Nephron progenitor cell (in vitro differentiated cells): ENCODE data around the gene ZNF317.

Source experiments
- DNase-seq: peaks from one replicate; pipeline ENCODE4 v3.0.0; 2021
- H3K27ac Mint-ChIP-seq: 2 replicates; pipeline ENCODE4 v1.8.0; 2021; ENCODE audit warnings: mild to moderate bottlenecking, moderate library complexity, mixed read lengths
- H3K27me3 Mint-ChIP-seq: 2 replicates; pipeline ENCODE4 v1.8.0; 2021; ENCODE audit warnings: mild to moderate bottlenecking, low read depth, mixed read lengths; ENCODE audit not compliant: poor library complexity
- H3K36me3 Mint-ChIP-seq: 2 replicates; pipeline ENCODE4 v1.8.0; 2021; ENCODE audit warnings: low read depth, mixed read lengths
- H3K4me1 Mint-ChIP-seq: 2 replicates; pipeline ENCODE4 v1.8.0; 2021; ENCODE audit warnings: mixed read lengths
- H3K4me3 Mint-ChIP-seq: 2 replicates; pipeline ENCODE4 v1.8.0; 2021; ENCODE audit warnings: mild to moderate bottlenecking, moderate library complexity, mixed read lengths
- H3K9me3 Mint-ChIP-seq: 2 replicates; pipeline ENCODE4 v1.8.0; 2021; ENCODE audit warnings: mild to moderate bottlenecking, moderate library complexity, mixed read lengths
- CTCF ChIP-seq: fragments of 200-600 bp; sonication (generic); IDR thresholded peaks from 2 replicates; pipeline ENCODE4 v1.5.0; 2021; ENCODE audit warnings: antibody characterized with exemption

Gene ZNF317

DNA sequence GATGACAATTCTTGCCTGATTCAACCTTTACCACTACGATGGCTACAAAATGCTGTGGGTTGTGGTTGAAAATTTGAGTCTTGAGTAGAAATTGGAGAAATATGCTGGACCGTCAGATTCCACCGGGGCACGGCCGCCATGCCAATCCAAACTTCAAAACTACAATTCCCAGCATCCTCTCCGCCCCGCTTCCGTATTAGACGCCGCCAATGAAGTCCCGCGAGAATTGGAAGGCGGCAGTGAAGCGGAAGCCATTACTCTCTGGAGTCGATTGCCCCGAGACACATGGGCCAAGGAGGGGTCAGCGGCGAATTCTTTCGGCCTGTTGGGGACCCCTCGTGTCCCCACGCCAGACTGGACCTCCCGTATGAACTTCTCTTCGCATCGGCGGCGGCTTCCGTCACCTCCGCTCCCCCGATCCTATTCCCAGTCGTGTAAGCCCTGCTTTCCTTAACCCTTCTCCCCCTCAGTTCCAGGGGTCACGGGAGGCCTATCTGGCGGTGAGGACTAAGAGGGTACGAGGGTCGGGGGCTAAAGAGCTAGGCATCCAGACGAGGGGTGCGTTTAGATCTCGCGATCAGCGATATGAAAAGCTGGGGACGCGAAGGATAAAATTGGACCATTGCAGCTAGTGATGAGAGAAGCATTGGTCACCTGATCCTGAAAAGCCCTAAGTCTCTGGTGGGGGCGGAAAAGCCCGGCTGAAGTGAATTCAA, at the start of gene ZNF317:
TSS of gene ZNF317 (plus strand) at position 239 of the 716 bp plus-strand sequence. CDS start 15,620 bp downstream, outside the sequence.
- H3K9me3 Mint-ChIP-seq, result peaks cover 60% of the 10 kb centered on the region
- peak within 1 kb of the TSS; percentile 99 for H3K4me3 Mint-ChIP-seq
- peaks cover 8% of the 10 kb centered on the region for H3K27me3 Mint-ChIP-seq
- peak within 1 kb of the TSS; percentile 99 for H3K27ac Mint-ChIP-seq
- TF ChIP-seq CTCF, result no peak
- peaks cover 52% of the 10 kb centered on the region for H3K36me3 Mint-ChIP-seq
- H3K4me1 Mint-ChIP-seq, result peaks cover 12% of the 10 kb centered on the region
- DNase-seq, result peak; percentile 89

- no peak within 1 kb of the TSS for H3K27ac Mint-ChIP-seq
- H3K4me3 Mint-ChIP-seq, result no peak within 1 kb of the TSS
- peaks cover 73% of the 10 kb centered on the region for H3K9me3 Mint-ChIP-seq
- no peaks in the 10 kb centered on the region for H3K4me1 Mint-ChIP-seq
- no peaks in the 10 kb centered on the region for H3K36me3 Mint-ChIP-seq
- no peak for TF ChIP-seq CTCF
- H3K27me3 Mint-ChIP-seq, result peaks cover 3% of the 10 kb centered on the region
- DNase-seq, result no peak
These were observed 32.8 kb upstream of the ZNF317 start, which contains the start of gene OR7G2 for GRCh38 chr19:9107375-9107774. TSS of gene OR7G2 (minus strand) at chr19:9107475. CDS start at chr19:9103243, 4,232 bp downstream.

DNA sequence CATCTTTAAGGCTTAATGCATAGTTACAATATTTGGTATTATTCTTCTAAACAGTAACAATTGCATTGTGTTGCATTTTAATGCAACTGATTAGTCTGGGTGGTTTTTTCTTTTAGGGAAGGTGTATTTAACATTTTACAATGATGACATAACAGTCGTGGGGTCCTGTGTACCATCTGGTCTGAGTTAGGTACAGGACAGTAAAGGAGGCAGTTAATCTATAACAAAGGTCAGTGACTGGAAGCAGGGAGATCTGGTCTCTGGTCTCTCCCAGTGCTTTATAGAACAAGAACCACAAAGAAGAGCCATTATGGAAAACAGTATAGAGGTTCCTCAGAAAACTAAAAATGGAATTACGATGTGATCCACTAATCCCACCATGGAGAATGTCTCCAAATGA, 30.2 kb upstream of the ZNF317 start:
- Mint-ChIP-seq H3K27me3 (no peaks in the 10 kb centered on the region), H3K4me1 (no peaks in the 10 kb centered on the region), H3K9me3 (peaks cover 82% of the 10 kb centered on the region), H3K4me3 (no peak overlapping the region), H3K27ac (no peak overlapping the region), H3K36me3 (no peaks in the 10 kb centered on the region)
- DNase-seq, result no peak
- TF ChIP-seq CTCF, result no peak

DNA sequence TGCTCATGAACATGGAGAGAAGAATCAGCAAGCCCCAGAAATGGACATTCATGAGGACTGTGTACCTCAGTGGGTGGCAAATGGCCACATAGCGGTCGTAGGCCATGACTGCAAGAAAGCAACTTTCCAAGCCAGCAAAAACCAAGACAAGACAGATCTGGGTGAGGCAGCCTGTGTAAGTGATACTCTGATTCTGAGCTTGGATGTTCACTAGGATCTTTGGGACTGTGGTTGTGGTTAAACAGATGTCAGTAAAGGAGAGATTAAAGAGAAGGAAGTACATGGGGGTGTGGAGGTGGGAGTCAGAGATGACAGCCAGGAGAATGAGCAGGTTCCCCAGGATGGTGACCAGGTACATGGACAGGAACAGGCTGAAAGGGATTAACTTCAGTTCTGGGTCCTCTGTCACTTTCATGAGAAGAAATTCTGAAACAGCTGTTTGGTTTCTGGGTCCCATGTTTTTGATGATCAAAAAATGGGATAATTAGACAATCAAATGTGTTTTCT, 24.8 kb upstream of the ZNF317 start, which contains the start of gene OR7G1:
TSS of gene OR7G1 (minus strand) at position 457 of the 507 bp plus-strand sequence. CDS start at position 457, 0 bp downstream.
- H3K9me3 Mint-ChIP-seq, result peaks cover 74% of the 10 kb centered on the region
- H3K4me1 Mint-ChIP-seq, result no peaks in the 10 kb centered on the region
- TF ChIP-seq CTCF, result no peak
- no peaks in the 10 kb centered on the region for H3K27me3 Mint-ChIP-seq
- no peaks in the 10 kb centered on the region for H3K36me3 Mint-ChIP-seq
- H3K27ac Mint-ChIP-seq, result no peak within 1 kb of the TSS
- DNase-seq, result no peak
- H3K4me3 Mint-ChIP-seq, result no peak within 1 kb of the TSS

DNA sequence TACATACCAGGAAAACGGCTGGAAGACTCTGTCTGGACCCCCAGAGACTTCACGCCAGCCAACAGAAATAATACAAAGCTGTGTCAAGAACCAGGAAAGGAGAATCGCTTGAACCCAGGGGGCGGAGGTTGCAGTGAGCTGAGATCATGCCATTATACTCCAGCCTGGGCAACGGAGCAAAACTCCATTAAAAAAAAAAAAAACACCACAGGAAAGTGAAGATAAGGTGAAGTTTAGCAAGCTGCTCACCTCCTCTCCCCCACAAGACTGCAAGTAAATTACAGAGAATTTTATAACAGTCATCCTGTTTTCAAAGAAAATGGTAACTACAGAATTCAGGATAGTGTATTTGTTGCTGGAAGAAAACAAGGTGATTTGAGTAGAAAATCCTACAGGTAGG, 23.6 kb upstream of the ZNF317 start:
- no peaks in the 10 kb centered on the region for H3K36me3 Mint-ChIP-seq
- no peak for TF ChIP-seq CTCF
- H3K27me3 Mint-ChIP-seq, result peaks cover under 1% of the 10 kb centered on the region
- no peaks in the 10 kb centered on the region for H3K4me1 Mint-ChIP-seq
- no peak overlapping the region for H3K4me3 Mint-ChIP-seq
- peaks cover 71% of the 10 kb centered on the region for H3K9me3 Mint-ChIP-seq
- no peak overlapping the region for H3K27ac Mint-ChIP-seq
- no peak for DNase-seq
